Muscle of back (tissue), 13 donors: ENCODE measurements around the gene CHRDL2. TPM values are rescaled to one million over a fixed set of nuclear protein-coding genes. Genes with fewer than 3 reads are reported as not detected.
A peak's percentile ranks its signal among the peaks of the same experiment; 100 is the strongest.
"Not testable (repeated sequence)": the region's sequence is repeated elsewhere in the genome, so short reads cannot be mapped to it uniquely, and the experiment has no call there.

Experiments used
- DNase-seq, 3 donors: peaks; one replicate each; pipeline versions ENCODE4 v3.0.0 to v3.0.0-alpha.2; 2013
- long read RNA-seq, 9 donors: transcript quantifications; one replicate each; lab custom pipeline, GENCODE V29; 2026
- polyA plus RNA-seq, 10 donors: library from polyadenylated mRNA; unstranded; fragments of 120-200 nt; gene quantifications; one replicate each; pipeline ENCODE4 v1.2.1, GENCODE V29; 2013; ENCODE audit not compliant: insufficient read length in 10 of 10

The CHRDL2 gene
- 1 to 10 TPM in 9 of 10 donors, under 1 TPM in 1; 0.41 to 7.4 (median 2.7) TPM for polyA plus RNA-seq
- long read RNA-seq, donor 1, partial matches to known transcripts: 0 of 2 reads
- long read RNA-seq, donor 1, other reads (novel, unspliced or antisense): 0 of 2 reads
- long read RNA-seq, donor 2: 0 reads
- long read RNA-seq, donor 3: 0 reads
- long read RNA-seq, donor 4: 0 reads
- long read RNA-seq, donor 5, partial matches to known transcripts: 0 of 1 reads
- long read RNA-seq, donor 5, other reads (novel, unspliced or antisense): 0 of 1 reads
- long read RNA-seq, donor 6, partial matches to known transcripts: 0 of 1 reads
- long read RNA-seq, donor 6, other reads (novel, unspliced or antisense): 0 of 1 reads
- long read RNA-seq, donor 7, partial matches to known transcripts: 0 of 2 reads
- long read RNA-seq, donor 7, other reads (novel, unspliced or antisense): 0 of 2 reads
- long read RNA-seq, donor 8: 0 reads
- long read RNA-seq, donor 9: 0 reads

GRCh38 chr11:74731301-74732094 lies at the start of gene CHRDL2:
TSS of gene CHRDL2 (minus strand) at chr11:74731426. CDS start at chr11:74730888, 538 bp downstream.
- DNase-seq: peak in 1 of 3 donors; percentile 46

- peak in 1 of 3 donors; percentile 12 for DNase-seq
Observed at GRCh38 chr11:74780248-74781005, 49.2 kb upstream of the CHRDL2 start.

- DNase-seq: no peak
Observed at GRCh38 chr11:74778581-74778980, 47.4 kb upstream of the CHRDL2 start.

- no peak for DNase-seq
Observed at GRCh38 chr11:74777877-74778276, 46.7 kb upstream of the CHRDL2 start.

- no peak for DNase-seq
Observed at GRCh38 chr11:74777038-74777437, 45.8 kb upstream of the CHRDL2 start.

- no peak for DNase-seq
Observed at GRCh38 chr11:74776546-74776945, 45.3 kb upstream of the CHRDL2 start.

GRCh38 chr11:74775762-74776161 lies 44.5 kb upstream of the CHRDL2 start:
- DNase-seq: no peak

- no peak for DNase-seq
Observed at GRCh38 chr11:74773476-74773875, 42.2 kb upstream of the CHRDL2 start.

- DNase-seq: no peak
Observed at GRCh38 chr11:74771139-74771538, 39.9 kb upstream of the CHRDL2 start.

- DNase-seq: no peak
Observed at GRCh38 chr11:74770456-74770855, 39.2 kb upstream of the CHRDL2 start.

- DNase-seq: no peak
Observed at GRCh38 chr11:74769055-74769707, 38.0 kb upstream of the CHRDL2 start.

- not testable (repeated sequence) for DNase-seq
Observed at GRCh38 chr11:74768172-74768651, 37.0 kb upstream of the CHRDL2 start.

GRCh38 chr11:74766905-74767304 lies 35.7 kb upstream of the CHRDL2 start:
- DNase-seq: no peak

GRCh38 chr11:74756571-74756970 lies 25.3 kb upstream of the CHRDL2 start:
- DNase-seq: no peak

- no peak for DNase-seq
Observed at GRCh38 chr11:74755395-74755995, 24.3 kb upstream of the CHRDL2 start.

GRCh38 chr11:74754507-74755252 lies 23.5 kb upstream of the CHRDL2 start:
- peak in 1 of 3 donors; percentile 77 for DNase-seq

GRCh38 chr11:74751303-74751702 lies 20.1 kb upstream of the CHRDL2 start:
- no peak for DNase-seq

GRCh38 chr11:74750598-74750997 lies 19.4 kb upstream of the CHRDL2 start:
- DNase-seq: not testable (repeated sequence)

- no peak for DNase-seq
Observed at GRCh38 chr11:74749965-74750296, 18.7 kb upstream of the CHRDL2 start.
